ENCODE measurements around the gene IFNB1. TPM values are rescaled to one million over a fixed set of nuclear protein-coding genes. Genes with fewer than 3 reads are reported as not detected.

Gene IFNB1
- total RNA-seq, 1 donor from 2014 or later: not detected

DNA sequence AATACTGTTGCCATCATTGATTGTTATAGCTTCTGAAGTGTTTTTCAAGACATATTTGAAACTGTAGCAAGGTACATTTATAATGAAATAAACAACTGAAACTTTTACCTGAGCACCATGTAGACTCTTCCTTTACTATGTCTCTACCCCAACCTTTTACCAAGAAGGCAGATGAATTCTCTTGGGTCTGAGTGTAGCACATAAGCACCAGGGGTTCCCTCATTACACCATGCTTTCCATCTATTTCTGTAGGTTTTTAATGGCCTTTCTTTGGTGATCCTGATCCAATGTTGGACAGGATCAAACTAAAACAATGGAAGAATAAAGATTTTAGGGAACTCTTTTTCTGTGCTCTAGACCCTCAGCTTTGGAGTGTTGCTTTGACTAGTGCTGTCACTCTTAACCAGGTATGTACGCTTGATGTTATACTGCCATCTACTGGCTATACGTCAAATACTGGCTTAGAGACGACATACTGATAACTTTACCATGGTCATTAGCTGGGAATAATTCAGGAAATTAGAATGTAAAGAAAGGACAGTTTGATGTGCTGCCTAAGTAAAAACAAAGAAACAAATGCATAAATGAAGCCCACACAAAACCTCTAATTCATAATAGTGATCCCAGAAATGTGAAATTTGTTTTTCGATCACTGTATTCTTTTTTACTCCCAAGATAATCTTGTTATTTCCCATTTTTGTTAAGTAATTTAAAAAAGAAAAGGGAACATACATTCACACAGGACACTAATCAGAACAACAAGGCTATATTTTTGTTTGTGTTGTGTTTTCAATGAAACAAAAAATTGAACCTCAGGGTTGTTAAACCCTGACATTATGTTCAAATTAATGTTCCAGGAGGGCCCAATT, 33.2 kb upstream of the IFNB1 start:
- TF ChIP-seq, protein P1, sequence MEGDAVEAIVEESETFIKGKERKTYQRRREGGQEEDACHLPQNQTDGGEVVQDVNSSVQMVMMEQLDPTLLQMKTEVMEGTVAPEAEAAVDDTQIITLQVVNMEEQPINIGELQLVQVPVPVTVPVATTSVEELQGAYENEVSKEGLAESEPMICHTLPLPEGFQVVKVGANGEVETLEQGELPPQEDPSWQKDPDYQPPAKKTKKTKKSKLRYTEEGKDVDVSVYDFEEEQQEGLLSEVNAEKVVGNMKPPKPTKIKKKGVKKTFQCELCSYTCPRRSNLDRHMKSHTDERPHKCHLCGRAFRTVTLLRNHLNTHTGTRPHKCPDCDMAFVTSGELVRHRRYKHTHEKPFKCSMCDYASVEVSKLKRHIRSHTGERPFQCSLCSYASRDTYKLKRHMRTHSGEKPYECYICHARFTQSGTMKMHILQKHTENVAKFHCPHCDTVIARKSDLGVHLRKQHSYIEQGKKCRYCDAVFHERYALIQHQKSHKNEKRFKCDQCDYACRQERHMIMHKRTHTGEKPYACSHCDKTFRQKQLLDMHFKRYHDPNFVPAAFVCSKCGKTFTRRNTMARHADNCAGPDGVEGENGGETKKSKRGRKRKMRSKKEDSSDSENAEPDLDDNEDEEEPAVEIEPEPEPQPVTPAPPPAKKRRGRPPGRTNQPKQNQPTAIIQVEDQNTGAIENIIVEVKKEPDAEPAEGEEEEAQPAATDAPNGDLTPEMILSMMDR (IDR thresholded peaks at IDR 0.05): peak; percentile 79
- H3K4me1 ChIP-seq: no peaks in the 10 kb centered on the region
- H3K27ac ChIP-seq: no peak overlapping the region
- no peaks in the 10 kb centered on the region for H3K27me3 ChIP-seq (ENCODE audit: low read depth)
- H3K4me3 ChIP-seq: no peak overlapping the region
- no peaks in the 10 kb centered on the region for H3K9me3 ChIP-seq
- H3K36me3 ChIP-seq: no peaks in the 10 kb centered on the region
- intact Hi-C loops (cut with DNase I): no loop called here
- ATAC-seq: peak; percentile 87 to 92
- no peak for DNase-seq

DNA sequence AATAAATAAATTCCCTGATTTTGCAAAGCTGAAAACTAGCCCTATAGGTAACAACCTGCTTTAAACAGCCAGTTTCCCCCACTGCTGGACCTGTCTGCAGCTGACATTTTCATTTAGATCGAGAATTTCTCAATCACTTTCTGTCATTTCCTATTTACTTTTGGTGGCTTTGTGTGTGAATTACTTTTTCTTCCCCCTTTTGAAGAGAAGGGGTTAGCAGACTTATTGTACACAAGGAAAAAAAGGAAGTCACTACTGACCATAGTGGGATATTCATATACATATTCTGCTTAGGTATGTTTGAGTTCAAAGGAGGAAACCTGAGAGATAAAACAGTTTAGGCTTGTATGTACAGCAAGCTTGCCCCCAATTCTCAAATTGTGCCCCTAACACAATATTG, 27.0 kb upstream of the IFNB1 start:
- Histone ChIP-seq H3K4me1 (no peaks in the 10 kb centered on the region), H3K27me3 (ENCODE audit: low read depth) (no peaks in the 10 kb centered on the region), H3K27ac (no peak overlapping the region), H3K4me3 (no peak overlapping the region), H3K36me3 (no peaks in the 10 kb centered on the region), H3K9me3 (no peaks in the 10 kb centered on the region)
- intact Hi-C loops (cut with DNase I): loop anchor here (10.0 kb wide), 1 partner anchor 220 kb away; no protein-coding TSS in a partner anchor
- TF ChIP-seq, protein P1 (IDR thresholded peaks at IDR 0.05): no peak
- DNase-seq (no peak), ATAC-seq (peak; percentile 19 to 38)

DNA sequence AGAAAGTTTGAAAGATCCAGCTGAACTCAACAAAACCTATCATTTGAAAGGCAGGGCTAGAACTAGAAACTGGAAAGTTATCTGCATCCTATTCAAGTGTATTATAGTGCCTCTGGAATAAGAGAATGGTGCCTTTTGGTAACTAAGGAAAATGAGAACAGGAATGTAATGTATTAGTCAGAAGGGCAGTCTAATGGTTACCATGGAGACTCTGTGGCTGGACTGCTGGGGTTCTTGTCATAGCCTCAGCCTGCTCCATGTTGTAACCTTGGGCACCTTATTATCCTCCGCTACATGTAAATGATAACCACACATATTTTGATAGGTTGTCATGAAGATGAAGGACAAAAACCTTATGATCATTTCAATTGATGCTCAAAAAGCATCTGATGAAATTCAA, 24.6 kb upstream of the IFNB1 start:
- TF ChIP-seq, protein P1 (IDR thresholded peaks at IDR 0.05): no peak

DNA sequence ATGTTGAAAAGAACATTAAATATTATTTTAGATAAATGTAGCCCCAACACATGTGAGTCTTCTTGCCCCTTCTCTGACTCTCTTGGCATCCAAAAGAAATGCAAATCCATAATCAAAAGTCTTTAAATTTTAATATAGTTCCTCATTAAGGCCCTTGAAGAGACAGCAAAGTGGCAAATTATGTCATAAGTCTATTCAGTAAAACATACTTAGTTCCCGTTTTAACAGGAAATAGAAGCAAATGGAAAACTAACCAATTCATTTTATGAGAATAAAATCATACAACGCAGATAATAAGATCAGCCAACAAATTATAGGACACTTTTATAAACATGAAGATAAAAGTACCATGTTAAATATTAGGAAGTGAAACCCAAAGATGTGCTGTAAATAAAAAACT, 20.1 kb upstream of the IFNB1 start:
- H3K27ac ChIP-seq: no peak overlapping the region
- no peak overlapping the region for H3K4me3 ChIP-seq
- TF ChIP-seq, protein P1 (IDR thresholded peaks at IDR 0.05): no peak
- H3K4me1 ChIP-seq: peaks cover 18% of the 10 kb centered on the region
- DNase-seq (no peak), ATAC-seq (no peak)
- no peaks in the 10 kb centered on the region for H3K9me3 ChIP-seq
- H3K36me3 ChIP-seq: no peaks in the 10 kb centered on the region
- intact Hi-C loops (cut with DNase I): no loop called here
- no peaks in the 10 kb centered on the region for H3K27me3 ChIP-seq (ENCODE audit: low read depth)

More for the DNA sequence above, 24.6 kb upstream of the IFNB1 start:
- H3K9me3 ChIP-seq: no peaks in the 10 kb centered on the region
- H3K4me3 ChIP-seq: no peak overlapping the region
- no peaks in the 10 kb centered on the region for H3K27me3 ChIP-seq (ENCODE audit: low read depth)
- H3K4me1 ChIP-seq: peaks cover 1% of the 10 kb centered on the region
- H3K27ac ChIP-seq: no peak overlapping the region
- no peaks in the 10 kb centered on the region for H3K36me3 ChIP-seq
- ATAC-seq (no peak), DNase-seq (no peak)
- intact Hi-C loops (cut with DNase I): loop anchor here (10.0 kb wide), 1 partner anchor 218 kb away; no protein-coding TSS in a partner anchor

DNA sequence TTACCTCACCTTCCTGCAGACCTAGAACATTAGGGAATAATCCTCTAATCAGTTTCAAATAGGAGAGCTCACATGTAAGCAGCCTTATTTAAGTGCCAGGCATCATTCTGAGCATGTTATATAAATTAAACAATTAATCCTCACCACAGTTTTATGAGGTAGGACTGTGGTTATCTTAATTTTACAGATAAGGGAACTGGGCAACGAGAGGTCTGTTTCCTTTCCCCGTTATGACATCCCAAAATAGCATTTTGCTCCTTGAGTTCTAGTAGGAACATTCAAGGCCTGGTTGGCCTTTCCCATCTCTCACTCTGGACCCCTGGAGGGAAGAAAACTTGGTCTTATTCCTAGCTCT, 19.1 kb upstream of the IFNB1 start:
- Histone ChIP-seq H3K27me3 (ENCODE audit: low read depth) (no peaks in the 10 kb centered on the region), H3K36me3 (no peaks in the 10 kb centered on the region), H3K9me3 (no peaks in the 10 kb centered on the region), H3K27ac (peak overlapping the region; percentile 56), H3K4me1 (peaks cover 18% of the 10 kb centered on the region), H3K4me3 (peak overlapping the region; percentile 31)
- intact Hi-C loops (cut with DNase I): no loop called here
- TF ChIP-seq, protein P1 (IDR thresholded peaks at IDR 0.05): no peak
- DNase-seq (no peak), ATAC-seq (peak in 1 of 2 donors; percentile 48)

All from lower lobe of right lung (tissue), 2 donors.